ENCODE measurements around the gene COMT.
"Not testable (repeated sequence)": the region's sequence is repeated elsewhere in the genome, so short reads cannot be mapped to it uniquely, and the experiment has no call there.

COMT gene

GRCh38 chr22:19903513-19903912 lies 38.1 kb upstream of the COMT start:
- TF ChIP-seq CTCF (conservative IDR thresholded peaks at IDR 0.05): no peak
- no peak overlapping the region; the same call in 1 of the 2 replicates for H3K27ac ChIP-seq

- no peak for TF ChIP-seq CTCF (conservative IDR thresholded peaks at IDR 0.05)
- no peak overlapping the region for H3K27ac ChIP-seq
Measured at GRCh38 chr22:19904174-19904856, 37.3 kb upstream of the COMT start.

- H3K27ac ChIP-seq: no peak overlapping the region
- no peak for TF ChIP-seq CTCF (conservative IDR thresholded peaks at IDR 0.05)
Measured at GRCh38 chr22:19904935-19905334, 36.6 kb upstream of the COMT start.

GRCh38 chr22:19905347-19906276 lies 36.0 kb upstream of the COMT start:
- H3K27ac ChIP-seq: no peak overlapping the region
- TF ChIP-seq CTCF (conservative IDR thresholded peaks at IDR 0.05): no peak

GRCh38 chr22:19906864-19907263 lies 34.7 kb upstream of the COMT start:
- H3K27ac ChIP-seq: not testable (repeated sequence)

GRCh38 chr22:19907902-19908301 lies 33.7 kb upstream of the COMT start:
- H3K27ac ChIP-seq: not testable (repeated sequence)

GRCh38 chr22:19909350-19910179 lies 32.0 kb upstream of the COMT start:
- TF ChIP-seq CTCF (conservative IDR thresholded peaks at IDR 0.05): peak; percentile 92
- no peak overlapping the region for H3K27ac ChIP-seq

GRCh38 chr22:19910180-19910744 lies 31.3 kb upstream of the COMT start:
- H3K27ac ChIP-seq: no peak overlapping the region
- peak; percentile 17 for TF ChIP-seq CTCF (conservative IDR thresholded peaks at IDR 0.05)
